GM19193 (cell line): ENCODE results near the gene RNASEH2B.

Experiments
- POLR2A ChIP-seq: IDR thresholded peaks from 4 replicates; pipeline ENCODE4 v1.6.1; 2011; ENCODE audit not compliant: insufficient read depth, insufficient read length; ENCODE audit errors: extremely low read depth

RNASEH2B gene

GRCh38 chr13:50990818-50991506 lies 81.4 kb downstream of the RNASEH2B start:
- no peak for TF ChIP-seq POLR2A

GRCh38 chr13:50991579-50992521 lies 82.3 kb downstream of the RNASEH2B start:
- TF ChIP-seq POLR2A, result no peak

GRCh38 chr13:50993371-50993770 lies 83.8 kb downstream of the RNASEH2B start:
- no peak for TF ChIP-seq POLR2A

- TF ChIP-seq POLR2A, result no peak
These were observed 84.3 kb downstream of the RNASEH2B start for GRCh38 chr13:50993934-50994333.

GRCh38 chr13:50994651-50995050 lies 85.1 kb downstream of the RNASEH2B start:
- TF ChIP-seq POLR2A, result no peak

- no peak for TF ChIP-seq POLR2A
These were observed 86.3 kb downstream of the RNASEH2B start for GRCh38 chr13:50995854-50996253.

- no peak for TF ChIP-seq POLR2A
These were observed 88.7 kb downstream of the RNASEH2B start for GRCh38 chr13:50998326-50998725.

- TF ChIP-seq POLR2A, result no peak
These were observed 90.0 kb downstream of the RNASEH2B start for GRCh38 chr13:50999641-51000040.

- TF ChIP-seq POLR2A, result no peak
These were observed 90.5 kb downstream of the RNASEH2B start for GRCh38 chr13:51000061-51000460.

- no peak for TF ChIP-seq POLR2A
These were observed 91.1 kb downstream of the RNASEH2B start for GRCh38 chr13:51000571-51001260.

GRCh38 chr13:51001335-51001734 lies 91.7 kb downstream of the RNASEH2B start:
- TF ChIP-seq POLR2A, result no peak

GRCh38 chr13:51002736-51003135 lies 93.1 kb downstream of the RNASEH2B start:
- TF ChIP-seq POLR2A, result no peak

- no peak for TF ChIP-seq POLR2A
These were observed 94.1 kb downstream of the RNASEH2B start for GRCh38 chr13:51003642-51004041.

GRCh38 chr13:51004111-51004865 lies 94.7 kb downstream of the RNASEH2B start:
- no peak for TF ChIP-seq POLR2A

GRCh38 chr13:51004918-51005460 lies 95.4 kb downstream of the RNASEH2B start:
- no peak for TF ChIP-seq POLR2A

- TF ChIP-seq POLR2A, result no peak
These were observed 96.0 kb downstream of the RNASEH2B start for GRCh38 chr13:51005566-51005965.
